CD4-positive, alpha-beta T cell treated with Interferon gamma for 1 hour (primary cell): ENCODE measurements around the gene BLOC1S3.
"Not testable (repeated sequence)": the region's sequence is repeated elsewhere in the genome, so short reads cannot be mapped to it uniquely, and the experiment has no call there.

Source experiments
- DNase-seq: peaks from one replicate; pipeline ENCODE4 v3.0.0-alpha.2; 2020

BLOC1S3 gene

GRCh38 chr19:45186509-45187334, 8.1 kb downstream of the BLOC1S3 start:
- no peak for DNase-seq

- no peak for DNase-seq
These were observed 9.0 kb downstream of the BLOC1S3 start for GRCh38 chr19:45187421-45188100.

GRCh38 chr19:45189971-45190370, 11.4 kb downstream of the BLOC1S3 start:
- DNase-seq: no peak

- no peak for DNase-seq
These were observed 12.8 kb downstream of the BLOC1S3 start for GRCh38 chr19:45191375-45191774.

- DNase-seq: no peak
These were observed 17.2 kb downstream of the BLOC1S3 start for GRCh38 chr19:45195764-45196163.

GRCh38 chr19:45200568-45200967, 22.0 kb downstream of the BLOC1S3 start:
- no peak for DNase-seq

GRCh38 chr19:45202637-45203036, 24.1 kb downstream of the BLOC1S3 start:
- DNase-seq: no peak

GRCh38 chr19:45205810-45206209, 27.2 kb downstream of the BLOC1S3 start:
- no peak for DNase-seq

- DNase-seq: no peak
These were observed 27.7 kb downstream of the BLOC1S3 start for GRCh38 chr19:45206328-45206727.

GRCh38 chr19:45211751-45212381, 33.3 kb downstream of the BLOC1S3 start:
- DNase-seq: no peak

GRCh38 chr19:45213031-45213430, 34.4 kb downstream of the BLOC1S3 start:
- DNase-seq: no peak

- no peak for DNase-seq
These were observed 37.0 kb downstream of the BLOC1S3 start for GRCh38 chr19:45215391-45216191.

GRCh38 chr19:45216667-45217066, 38.1 kb downstream of the BLOC1S3 start:
- DNase-seq: no peak

GRCh38 chr19:45217193-45217956, 38.8 kb downstream of the BLOC1S3 start:
- DNase-seq: no peak

- DNase-seq: no peak
These were observed 39.4 kb downstream of the BLOC1S3 start for GRCh38 chr19:45217957-45218334.

GRCh38 chr19:45218426-45218825, 39.8 kb downstream of the BLOC1S3 start:
- no peak for DNase-seq

- DNase-seq: no peak
These were observed 40.5 kb downstream of the BLOC1S3 start for GRCh38 chr19:45218911-45219743.

- no peak for DNase-seq
These were observed 44.1 kb downstream of the BLOC1S3 start for GRCh38 chr19:45222724-45223123.

GRCh38 chr19:45223879-45224278, 45.3 kb downstream of the BLOC1S3 start:
- no peak for DNase-seq

GRCh38 chr19:45224645-45225044, 46.1 kb downstream of the BLOC1S3 start:
- no peak for DNase-seq

- not testable (repeated sequence) for DNase-seq
These were observed 50.5 kb downstream of the BLOC1S3 start for GRCh38 chr19:45229056-45229455.
